Activated CD8-positive, alpha-beta T cell treated with anti-CD3 and anti-CD28 coated beads, Interleukin-2, amount 10 ng/mL, durations not matched to agents 7 days and 5 days (primary cell): ENCODE measurements around the gene PHLDB1. TPM values are rescaled to one million over a fixed set of nuclear protein-coding genes. Genes with fewer than 3 reads are reported as not detected.
"Not testable (repeated sequence)": the region's sequence is repeated elsewhere in the genome, so short reads cannot be mapped to it uniquely, and the experiment has no call there.

Experiments
- ATAC-seq: fragments of 150-1000 bp; cut with Tn5 transposase; one replicate; pipeline ENCODE4 v1.10.0; 2021; ENCODE audit warnings: moderate library complexity
- CTCF ChIA-PET: fragments of 350-600 bp; sonication (Branson Sonifier 250); formaldehyde crosslinking; loops from one replicate; lab custom pipeline; 2021; ENCODE audit warnings: antibody characterized with exemption; lab: Charles Lee
- POLR2A ChIA-PET: fragments of 350-600 bp; sonication (Branson Sonifier 250); formaldehyde crosslinking; loops from one replicate; lab custom pipeline; 2021; ENCODE audit warnings: antibody characterized with exemption; lab: Charles Lee
- DNase-seq: peaks from one replicate; pipeline ENCODE4 v3.0.0-alpha.2; 2020
- H3K27ac Mint-ChIP-seq: one replicate; pipeline ENCODE4 v1.8.0; 2021; ENCODE audit warnings: mild to moderate bottlenecking, mixed read lengths
- H3K27me3 Mint-ChIP-seq: one replicate; pipeline ENCODE4 v1.8.0; 2021; ENCODE audit warnings: low read depth, mixed read lengths
- H3K36me3 Mint-ChIP-seq: one replicate; pipeline ENCODE4 v1.8.0; 2021; ENCODE audit warnings: low read depth, mixed read lengths
- H3K4me1 Mint-ChIP-seq: one replicate; pipeline ENCODE4 v1.8.0; 2021; ENCODE audit warnings: low read depth, mixed read lengths
- H3K4me3 Mint-ChIP-seq: one replicate; pipeline ENCODE4 v1.8.0; 2021; ENCODE audit warnings: mild to moderate bottlenecking, mixed read lengths
- H3K9me3 Mint-ChIP-seq: one replicate; pipeline ENCODE4 v1.8.0; 2022; ENCODE audit warnings: mixed read lengths; ENCODE audit not compliant: insufficient read depth
- total RNA-seq, 2 experiments: library from RNA; stranded (reverse); gene quantifications; one replicate each; pipeline ENCODE4 v1.2.3, GENCODE V29; 2021

Gene PHLDB1
- total RNA-seq = under 1 TPM; 0.63 to 0.76 TPM

DNA sequence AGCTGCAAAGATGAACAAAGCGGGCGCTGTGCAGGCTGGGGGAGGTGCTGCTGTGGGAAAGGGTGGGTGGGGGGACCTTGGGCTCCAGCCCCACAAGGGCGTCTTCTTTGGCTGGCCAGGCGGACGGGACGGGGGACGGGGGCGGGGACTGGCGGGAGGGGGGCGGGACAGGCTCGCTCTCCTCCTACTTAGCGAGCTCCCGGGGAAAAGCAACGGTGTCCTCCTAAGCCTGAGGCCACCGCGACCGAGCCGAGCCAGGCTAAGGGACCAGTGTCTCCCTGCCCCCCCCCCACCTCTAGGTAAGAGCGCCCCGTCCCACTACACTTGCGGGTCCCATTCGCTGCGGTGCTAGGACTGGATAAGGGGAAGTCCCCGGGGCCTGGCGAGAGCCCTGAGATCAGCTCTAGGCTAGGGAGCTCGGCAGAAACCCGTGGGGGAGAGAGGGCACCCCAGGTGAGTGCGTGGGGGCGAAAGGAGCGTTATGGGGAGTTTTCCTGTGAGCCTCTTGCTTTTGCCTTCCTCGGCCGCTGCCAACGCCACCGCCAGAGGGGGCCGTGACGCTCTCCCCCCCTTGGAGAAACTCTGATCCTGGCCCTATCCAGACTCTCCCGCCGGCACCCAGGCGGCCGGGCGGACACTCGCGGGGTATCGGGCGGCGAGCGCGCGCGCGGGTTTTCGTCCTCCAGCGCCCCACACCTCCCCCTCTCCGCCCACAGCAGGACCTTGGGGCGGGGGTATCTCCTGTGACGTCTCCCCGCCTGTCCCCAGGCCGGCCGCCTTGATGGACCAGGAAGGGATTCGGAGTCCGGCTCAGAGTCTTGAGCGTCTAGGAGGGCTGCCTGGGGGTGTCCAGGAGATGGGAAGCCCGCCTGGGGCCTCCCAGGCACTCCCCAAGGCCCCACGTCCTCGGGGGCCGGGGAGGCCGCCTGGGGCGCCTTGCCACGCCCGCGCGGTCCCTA lies at the start of gene PHLDB1:
PHLDB1 (plus strand) TSS at position 215 of the 959 bp plus-strand sequence. CDS start 6,222 bp downstream, outside the sequence.
- peaks cover 4% of the 10 kb centered on the region for H3K36me3 Mint-ChIP-seq
- DNase-seq (peak; percentile 52), ATAC-seq (peak; percentile 16)
- peaks cover 26% of the 10 kb centered on the region for H3K4me1 Mint-ChIP-seq
- H3K9me3 Mint-ChIP-seq = no peaks in the 10 kb centered on the region
- peaks cover 23% of the 10 kb centered on the region for H3K27me3 Mint-ChIP-seq
- peak within 1 kb of the TSS; percentile 67 for H3K4me3 Mint-ChIP-seq
- ChIA-PET POLR2A (interaction anchor here (0.9 kb wide), 1 partner anchor 35 kb away, joined by 3 read pairs; no protein-coding TSS in a partner anchor), CTCF (interaction anchor here (0.9 to 12.2 kb wide), 5 partner anchors 12 to 77 kb away, joined by 3 to 168 read pairs (median 4); no protein-coding TSS in a partner anchor)
- no peak within 1 kb of the TSS for H3K27ac Mint-ChIP-seq

- peaks cover 10% of the 10 kb centered on the region for H3K4me1 Mint-ChIP-seq
- H3K36me3 Mint-ChIP-seq = peaks cover 8% of the 10 kb centered on the region
- H3K27me3 Mint-ChIP-seq = no peaks in the 10 kb centered on the region
- no peak for ATAC-seq
- CTCF ChIA-PET = no interaction called here
- POLR2A ChIA-PET = no interaction called here
- H3K27ac Mint-ChIP-seq = no peak overlapping the region
- H3K9me3 Mint-ChIP-seq = no peaks in the 10 kb centered on the region
- DNase-seq = no peak
- no peak overlapping the region for H3K4me3 Mint-ChIP-seq
Measured at GRCh38 chr11:118560806-118561205, 46.6 kb upstream of the PHLDB1 start.

- Mint-ChIP-seq H3K36me3 (no peaks in the 10 kb centered on the region), H3K4me1 (peaks cover 16% of the 10 kb centered on the region), H3K9me3 (no peaks in the 10 kb centered on the region), H3K4me3 (peak overlapping the region; percentile 93), H3K27me3 (no peaks in the 10 kb centered on the region), H3K27ac (peak overlapping the region; percentile 50)
- POLR2A ChIA-PET = no interaction called here
- ATAC-seq (no peak), DNase-seq (no peak)
- CTCF ChIA-PET = interaction anchor here (0.9 kb wide), 1 partner anchor 58 kb away, joined by 3 read pairs; no protein-coding TSS in a partner anchor
Measured at GRCh38 chr11:118565051-118565450, 42.4 kb upstream of the PHLDB1 start.

- Mint-ChIP-seq H3K4me3 (no peak overlapping the region), H3K27me3 (no peaks in the 10 kb centered on the region), H3K9me3 (no peaks in the 10 kb centered on the region), H3K36me3 (peaks cover 11% of the 10 kb centered on the region), H3K27ac (no peak overlapping the region), H3K4me1 (peaks cover 36% of the 10 kb centered on the region)
- CTCF ChIA-PET = interaction anchor here (1.4 to 2.9 kb wide), 2 partner anchors 25 to 77 kb away, joined by 3 to 8 read pairs; no protein-coding TSS in a partner anchor
- POLR2A ChIA-PET = no interaction called here
- ATAC-seq (no peak), DNase-seq (no peak)
Measured at GRCh38 chr11:118569670-118570069, 37.7 kb upstream of the PHLDB1 start.

DNA sequence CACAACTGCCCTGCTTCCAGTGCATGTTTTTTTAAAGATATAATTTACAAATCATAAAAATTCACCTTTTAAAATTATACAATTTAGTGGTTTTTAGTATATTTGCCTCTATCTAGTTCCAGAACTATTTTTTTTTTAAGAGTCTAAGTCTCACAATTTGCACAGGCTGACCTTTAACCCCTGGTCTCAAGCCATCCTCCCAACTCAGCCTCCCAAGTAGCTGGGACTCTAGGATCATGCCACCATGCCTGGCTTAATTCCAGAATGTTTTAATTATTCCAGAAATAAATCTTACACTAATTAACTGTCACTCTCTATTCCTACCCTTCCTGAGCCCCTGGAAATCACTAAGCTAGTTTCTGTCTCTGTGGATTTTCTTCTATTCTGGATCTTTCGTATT lies 36.6 kb upstream of the PHLDB1 start:
- Mint-ChIP-seq H3K27ac (no peak overlapping the region), H3K27me3 (no peaks in the 10 kb centered on the region), H3K36me3 (peaks cover 14% of the 10 kb centered on the region), H3K4me3 (no peak overlapping the region), H3K4me1 (peaks cover 40% of the 10 kb centered on the region), H3K9me3 (no peaks in the 10 kb centered on the region)
- ChIA-PET POLR2A (no interaction called here), CTCF (interaction anchor here (2.9 kb wide), 1 partner anchor 24 kb away, joined by 8 read pairs; no protein-coding TSS in a partner anchor)
- DNase-seq = no peak
- no peak for ATAC-seq

- peak overlapping the region; percentile 94 for H3K4me3 Mint-ChIP-seq
- peak; percentile 35 for DNase-seq
- peaks cover 22% of the 10 kb centered on the region for H3K36me3 Mint-ChIP-seq
- peaks cover 41% of the 10 kb centered on the region for H3K4me1 Mint-ChIP-seq
- peak overlapping the region; percentile 91 for H3K27ac Mint-ChIP-seq
- H3K27me3 Mint-ChIP-seq, H3K9me3 Mint-ChIP-seq, ATAC-seq: not testable (repeated sequence)
- ChIA-PET CTCF (interaction anchor here (2.7 kb wide), 1 partner anchor 23 kb away, joined by 13 read pairs; no protein-coding TSS in a partner anchor), POLR2A (interaction anchor here (0.6 to 1.0 kb wide), 4 partner anchors 14 to 1243 kb away, joined by 3 read pairs; partner anchors contain the start of gene DDX6)
Measured at GRCh38 chr11:118571701-118572060, 35.7 kb upstream of the PHLDB1 start.

GRCh38 chr11:118572061-118572980 lies 35.1 kb upstream of the PHLDB1 start, which contains the start of gene ARCN1:
Gene ARCN1 (plus strand): TSS chr11:118572409. CDS start chr11:118572548, 139 bp downstream.
- DNase-seq = peak; percentile 84
- CTCF ChIA-PET = interaction anchor here (1.0 to 2.7 kb wide), 5 partner anchors 23 to 765 kb away, joined by 3 to 13 read pairs (median 4); no protein-coding TSS in a partner anchor
- peaks cover 45% of the 10 kb centered on the region for H3K4me1 Mint-ChIP-seq
- no peaks in the 10 kb centered on the region for H3K9me3 Mint-ChIP-seq
- peak within 1 kb of the TSS; percentile 94 for H3K4me3 Mint-ChIP-seq
- ATAC-seq = peak; percentile 84
- H3K27me3 Mint-ChIP-seq = no peaks in the 10 kb centered on the region
- H3K27ac Mint-ChIP-seq = peak within 1 kb of the TSS; percentile 91
- POLR2A ChIA-PET = interaction anchor here (0.6 to 1.6 kb wide), 9 partner anchors 15 to 1244 kb away, joined by 3 to 4 read pairs (median 3); partner anchors contain the start of genes CD3E, DDX6 and PHLDB1
- H3K36me3 Mint-ChIP-seq = peaks cover 24% of the 10 kb centered on the region

DNA sequence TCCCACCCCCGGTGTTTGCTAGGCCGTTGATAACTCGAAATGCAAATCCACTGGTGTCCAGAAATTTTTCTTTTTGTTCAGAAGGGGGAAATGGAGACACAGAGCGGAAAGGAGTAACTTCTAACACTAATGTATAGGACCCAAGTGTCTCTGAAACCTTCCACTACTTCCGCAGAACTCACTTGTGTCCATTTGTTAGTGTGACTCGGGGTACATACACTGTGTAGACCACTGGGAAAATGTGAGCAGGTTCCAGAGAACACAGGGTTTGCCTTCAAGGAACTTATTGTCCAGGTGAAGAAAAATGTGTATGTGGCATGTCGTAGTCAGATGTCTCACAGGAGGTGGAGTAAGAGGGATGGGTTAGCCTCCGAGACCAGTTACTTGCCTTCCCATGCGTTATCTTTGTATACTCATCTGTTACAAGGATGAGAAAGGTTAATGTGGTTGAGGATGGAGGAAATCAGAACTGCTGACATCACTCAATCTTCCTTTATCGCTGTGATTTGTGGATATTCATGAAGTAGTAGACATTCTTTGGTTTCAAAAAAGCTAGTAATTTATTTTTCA lies 34.3 kb upstream of the PHLDB1 start:
- Mint-ChIP-seq H3K27ac (peak overlapping the region; percentile 91), H3K4me1 (peaks cover 47% of the 10 kb centered on the region), H3K36me3 (peaks cover 28% of the 10 kb centered on the region), H3K4me3 (peak overlapping the region; percentile 94), H3K27me3 (no peaks in the 10 kb centered on the region), H3K9me3 (no peaks in the 10 kb centered on the region)
- ChIA-PET POLR2A (interaction anchor here (0.8 to 1.6 kb wide), 5 partner anchors 22 to 268 kb away, joined by 3 to 4 read pairs (median 3); partner anchors contain the start of genes CD3E and PHLDB1), CTCF (interaction anchor here (1.0 to 2.7 kb wide), 5 partner anchors 22 to 766 kb away, joined by 3 to 13 read pairs (median 4); no protein-coding TSS in a partner anchor)
- DNase-seq (peak; percentile 42), ATAC-seq (peak; percentile 57)

GRCh38 chr11:118574636-118575035 lies 32.8 kb upstream of the PHLDB1 start:
- ChIA-PET CTCF (no interaction called here), POLR2A (no interaction called here)
- Mint-ChIP-seq H3K36me3 (peaks cover 31% of the 10 kb centered on the region), H3K27me3 (no peaks in the 10 kb centered on the region), H3K4me1 (peaks cover 51% of the 10 kb centered on the region), H3K4me3 (no peak overlapping the region), H3K27ac (no peak overlapping the region), H3K9me3 (no peaks in the 10 kb centered on the region)
- ATAC-seq (no peak), DNase-seq (no peak)

- H3K4me3 Mint-ChIP-seq, H3K27ac Mint-ChIP-seq, H3K9me3 Mint-ChIP-seq, ATAC-seq, DNase-seq, H3K27me3 Mint-ChIP-seq, POLR2A ChIA-PET: not testable (repeated sequence)
- CTCF ChIA-PET = interaction anchor here (1.2 kb wide), 1 partner anchor 17 kb away, joined by 3 read pairs; no protein-coding TSS in a partner anchor
- peaks cover 34% of the 10 kb centered on the region for H3K36me3 Mint-ChIP-seq
- peaks cover 39% of the 10 kb centered on the region for H3K4me1 Mint-ChIP-seq
Measured at GRCh38 chr11:118577995-118578394, 29.4 kb upstream of the PHLDB1 start.
